ENCODE measurements around the gene GSN. TPM values are rescaled to one million over a fixed set of nuclear protein-coding genes. Genes with fewer than 3 reads are reported as not detected.

The GSN gene
- total RNA-seq, 2 donors from 2014 or later: 57.0 to 77.2 TPM

DNA sequence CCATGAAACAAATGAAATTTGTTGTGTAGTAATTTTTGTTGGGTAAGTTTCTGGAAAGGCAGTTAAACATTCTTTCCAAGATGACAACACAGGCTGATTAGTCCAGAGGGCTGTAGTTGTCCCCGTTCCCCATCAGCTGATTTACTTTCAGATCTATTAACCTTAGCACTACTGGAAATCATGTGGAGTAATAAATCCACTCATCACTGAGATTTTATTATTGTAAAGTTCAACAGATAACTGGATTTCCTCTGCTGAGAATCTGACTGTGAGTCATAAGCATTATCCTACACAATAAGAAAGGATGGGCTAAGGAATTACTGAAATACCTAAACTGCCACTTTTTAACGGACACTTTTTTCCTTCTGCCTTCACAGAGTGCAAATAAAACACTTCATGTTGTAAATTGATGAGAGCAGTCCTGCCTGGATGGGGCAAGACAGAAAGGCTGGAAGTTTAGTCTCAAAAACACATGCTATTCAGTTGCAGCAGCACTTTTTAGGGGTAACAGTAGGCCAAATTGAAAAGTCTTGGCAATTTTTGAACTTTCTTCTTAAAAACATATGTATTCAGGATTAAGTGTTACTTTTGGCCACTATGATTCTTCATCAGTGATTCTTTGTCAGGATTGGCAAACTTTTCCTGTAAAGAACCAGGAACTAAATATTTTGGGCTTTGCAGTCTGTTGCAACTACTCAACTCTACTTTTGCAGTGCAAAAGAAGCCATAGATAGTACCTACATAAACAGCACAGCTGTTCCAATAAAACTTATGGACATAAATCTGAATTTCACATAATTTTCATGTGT, 95.1 kb downstream of the GSN start:
- no peak overlapping the region for H3K9ac ChIP-seq (ENCODE audit: extremely low read depth, low read length, poor library complexity, severe bottlenecking)
- H3K9me3 Mint-ChIP-seq: no peaks in the 10 kb centered on the region

DNA sequence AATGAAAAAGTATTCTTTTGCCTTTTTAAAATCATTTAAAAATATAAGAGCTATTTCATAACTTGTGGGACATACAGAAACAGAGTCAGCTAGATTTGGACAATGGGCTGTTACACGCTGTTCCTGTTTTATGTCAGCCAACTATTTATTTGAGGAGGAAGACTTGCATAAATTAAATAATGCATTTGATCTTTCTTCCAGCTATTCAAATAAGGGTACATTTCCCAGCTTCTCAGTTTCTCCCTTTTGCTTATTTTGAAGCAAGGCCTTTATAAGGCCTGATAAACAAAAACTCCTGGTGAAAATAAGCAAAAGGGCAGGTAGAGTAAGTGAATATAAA, 95.6 kb downstream of the GSN start:
- no peaks in the 10 kb centered on the region for H3K9me3 ChIP-seq (ENCODE audit: control insufficient read depth, low read length)
- Mint-ChIP-seq H3K36me3 (ENCODE audit: low read depth) (no peaks in the 10 kb centered on the region), H3K4me3 (no peak overlapping the region), H3K9me3 (no peaks in the 10 kb centered on the region), H3K4me1 (peaks cover 36% of the 10 kb centered on the region), H3K27me3 (ENCODE audit: insufficient read depth) (peaks cover under 1% of the 10 kb centered on the region), H3K27ac (no peak overlapping the region)
- DNase-seq: no peak
- H3K36me3 ChIP-seq (ENCODE audit: control insufficient read depth, insufficient read depth, low read length): no peaks in the 10 kb centered on the region
- H3K4me3 ChIP-seq (ENCODE audit: low read length): no peak overlapping the region
- no peaks in the 10 kb centered on the region for H3K27me3 ChIP-seq (ENCODE audit: control insufficient read depth, insufficient read depth, low read length, poor library complexity, severe bottlenecking)
- WGBS, 2 experiments (ENCODE audit: insufficient coverage in 1 of 2, insufficient read length in 1 of 2): 96% methylated on average over 1 of the region's 1 CpG; no CpG with 5 or more reads in 1 of the 2 experiments
- peaks cover 8% of the 10 kb centered on the region for H3K4me1 ChIP-seq (ENCODE audit: control insufficient read depth, insufficient read depth, low read length)
- no peak overlapping the region for H3K27ac ChIP-seq (ENCODE audit: low read depth, low read length)
- H3K9ac ChIP-seq (ENCODE audit: extremely low read depth, low read length, poor library complexity, severe bottlenecking): no peak overlapping the region
- TF ChIP-seq, protein P1, sequence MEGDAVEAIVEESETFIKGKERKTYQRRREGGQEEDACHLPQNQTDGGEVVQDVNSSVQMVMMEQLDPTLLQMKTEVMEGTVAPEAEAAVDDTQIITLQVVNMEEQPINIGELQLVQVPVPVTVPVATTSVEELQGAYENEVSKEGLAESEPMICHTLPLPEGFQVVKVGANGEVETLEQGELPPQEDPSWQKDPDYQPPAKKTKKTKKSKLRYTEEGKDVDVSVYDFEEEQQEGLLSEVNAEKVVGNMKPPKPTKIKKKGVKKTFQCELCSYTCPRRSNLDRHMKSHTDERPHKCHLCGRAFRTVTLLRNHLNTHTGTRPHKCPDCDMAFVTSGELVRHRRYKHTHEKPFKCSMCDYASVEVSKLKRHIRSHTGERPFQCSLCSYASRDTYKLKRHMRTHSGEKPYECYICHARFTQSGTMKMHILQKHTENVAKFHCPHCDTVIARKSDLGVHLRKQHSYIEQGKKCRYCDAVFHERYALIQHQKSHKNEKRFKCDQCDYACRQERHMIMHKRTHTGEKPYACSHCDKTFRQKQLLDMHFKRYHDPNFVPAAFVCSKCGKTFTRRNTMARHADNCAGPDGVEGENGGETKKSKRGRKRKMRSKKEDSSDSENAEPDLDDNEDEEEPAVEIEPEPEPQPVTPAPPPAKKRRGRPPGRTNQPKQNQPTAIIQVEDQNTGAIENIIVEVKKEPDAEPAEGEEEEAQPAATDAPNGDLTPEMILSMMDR (conservative IDR thresholded peaks at IDR 0.05): no peak

More for the DNA sequence above, 95.1 kb downstream of the GSN start:
- TF ChIP-seq, protein P1 (conservative IDR thresholded peaks at IDR 0.05): no peak
- Histone ChIP-seq H3K27ac (ENCODE audit: low read depth, low read length) (no peak overlapping the region), H3K4me1 (ENCODE audit: control insufficient read depth, insufficient read depth, low read length) (peaks cover 7% of the 10 kb centered on the region), H3K4me3 (ENCODE audit: low read length) (no peak overlapping the region), H3K27me3 (ENCODE audit: control insufficient read depth, insufficient read depth, low read length, poor library complexity, severe bottlenecking) (no peaks in the 10 kb centered on the region), H3K9me3 (ENCODE audit: control insufficient read depth, low read length) (no peaks in the 10 kb centered on the region), H3K36me3 (ENCODE audit: control insufficient read depth, insufficient read depth, low read length) (no peaks in the 10 kb centered on the region)
- Mint-ChIP-seq H3K27me3 (ENCODE audit: insufficient read depth) (no peaks in the 10 kb centered on the region), H3K27ac (no peak overlapping the region), H3K36me3 (ENCODE audit: low read depth) (no peaks in the 10 kb centered on the region), H3K4me3 (no peak overlapping the region), H3K4me1 (peaks cover 33% of the 10 kb centered on the region)
- 63 to 75% methylated on average over 1 to 2 of the region's 2 CpGs for WGBS, 2 experiments (ENCODE audit: insufficient coverage in 1 of 2, insufficient read length in 1 of 2)
- no peak for DNase-seq

DNA sequence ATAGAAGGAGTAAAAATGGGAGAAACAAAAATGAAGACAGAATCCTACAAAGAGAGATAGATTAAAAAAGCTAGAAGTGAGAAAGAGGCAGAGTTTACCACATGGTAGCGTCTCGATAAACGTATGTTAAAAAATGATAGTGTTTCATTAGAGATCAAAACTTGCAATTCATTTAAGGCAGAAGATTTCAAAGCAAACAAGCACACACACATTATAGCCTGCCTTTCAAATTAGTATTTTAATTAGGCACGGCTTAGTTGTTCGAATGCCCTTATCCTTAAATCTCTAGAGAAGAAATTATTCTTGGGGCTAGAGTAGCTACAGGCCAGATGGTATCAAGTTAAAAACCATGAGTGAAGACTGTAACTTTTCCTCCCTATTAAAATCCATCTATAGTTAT, 96.1 kb downstream of the GSN start:
- Histone ChIP-seq H3K27ac (ENCODE audit: low read depth, low read length) (no peak overlapping the region), H3K4me3 (ENCODE audit: low read length) (no peak overlapping the region), H3K27me3 (ENCODE audit: control insufficient read depth, insufficient read depth, low read length, poor library complexity, severe bottlenecking) (peaks cover 5% of the 10 kb centered on the region), H3K9me3 (ENCODE audit: control insufficient read depth, low read length) (no peaks in the 10 kb centered on the region), H3K9ac (ENCODE audit: extremely low read depth, low read length, poor library complexity, severe bottlenecking) (no peak overlapping the region), H3K36me3 (ENCODE audit: control insufficient read depth, insufficient read depth, low read length) (no peaks in the 10 kb centered on the region), H3K4me1 (ENCODE audit: control insufficient read depth, insufficient read depth, low read length) (peaks cover 8% of the 10 kb centered on the region)
- Mint-ChIP-seq H3K4me3 (no peak overlapping the region), H3K36me3 (ENCODE audit: low read depth) (no peaks in the 10 kb centered on the region), H3K27ac (no peak overlapping the region), H3K4me1 (peaks cover 38% of the 10 kb centered on the region), H3K27me3 (ENCODE audit: insufficient read depth) (peaks cover 5% of the 10 kb centered on the region), H3K9me3 (no peaks in the 10 kb centered on the region)
- TF ChIP-seq, protein P1 (conservative IDR thresholded peaks at IDR 0.05): no peak
- 88 to 100% methylated on average over 3 to 5 of the region's 5 CpGs for WGBS, 2 experiments (ENCODE audit: insufficient coverage in 1 of 2, insufficient read length in 1 of 2)
- no peak for DNase-seq

Measured in endodermal cell (in vitro differentiated cells).